IMR-90 (cell line): ENCODE data around the gene CSNK2B. TPM values are rescaled to one million over a fixed set of nuclear protein-coding genes. Genes with fewer than 3 reads are reported as not detected.

ENCODE experiments used
- ATAC-seq: fragments of 200-7000 bp; cut with Tn5 transposase; 2 replicates; pipeline ENCODE4 v1.9.1; 2020; ENCODE audit warnings: low read depth, mild to moderate bottlenecking, moderate library complexity
- BruUV-seq: library from RNA; stranded (reverse); fragments of 400-500 nt; replicated peaks from 2 replicates; lab custom pipeline; 2021; lab: Mats Ljungman, UMichigan
- CTCF ChIA-PET: fragments of 300-600 bp; formaldehyde crosslinking; extraction: SDS; loops from one replicate; lab custom pipeline; 2021; ENCODE audit warnings: antibody characterized with exemption; lab: Yijun Ruan, JAX
- POLR2A ChIA-PET: fragments of 300-600 bp; sonication (Branson Sonifier 250); formaldehyde crosslinking; loops from one replicate; lab custom pipeline; 2022; ENCODE audit warnings: antibody characterized with exemption; ENCODE audit not compliant: unreplicated experiment; lab: Charles Lee
- DNase-seq: peaks from one replicate; pipeline ENCODE4 v3.0.0; 2013
- H2AFZ ChIP-seq: replicated peaks from 2 replicates; pipeline ENCODE3; 2013; ENCODE audit warnings: low read length, mild to moderate bottlenecking; ENCODE audit not compliant: poor library complexity
- H2AK5ac ChIP-seq: 2 replicates; pipeline ENCODE4 v1.6.1; 2013; ENCODE audit warnings: low read depth, low read length, inconsistent platforms
- H2AK9ac ChIP-seq: replicated peaks from 2 replicates; pipeline ENCODE3; 2013; ENCODE audit warnings: mild to moderate bottlenecking, low read depth, low read length, moderate library complexity; ENCODE audit not compliant: poor library complexity
- H2BK120ac ChIP-seq: 2 replicates; pipeline ENCODE4 v1.6.1; 2013; ENCODE audit warnings: low read depth, low read length, inconsistent platforms
- H2BK15ac ChIP-seq: 3 replicates; pipeline ENCODE4 v1.6.1; 2013; ENCODE audit warnings: low read depth, low read length, inconsistent platforms
- H2BK20ac ChIP-seq: 2 replicates; pipeline ENCODE4 v1.6.1; 2013; ENCODE audit warnings: low read depth, mild to moderate bottlenecking, inconsistent platforms, low read length, moderate library complexity
- H2BK5ac ChIP-seq: 2 replicates; pipeline ENCODE4 v1.6.1; 2013; ENCODE audit warnings: mild to moderate bottlenecking, low read depth, low read length, inconsistent platforms; ENCODE audit not compliant: poor library complexity, severe bottlenecking
- H3K14ac ChIP-seq: replicated peaks from 2 replicates; pipeline ENCODE4 v1.6.1; 2013; ENCODE audit warnings: low read depth, low read length, inconsistent platforms
- H3K18ac ChIP-seq: 2 replicates; pipeline ENCODE4 v1.6.1; 2013; ENCODE audit warnings: low read depth, low read length, control low read depth
- H3K23ac ChIP-seq: 2 replicates; pipeline ENCODE4 v1.6.1; 2013; ENCODE audit warnings: low read depth, low read length, inconsistent platforms
- H3K27ac ChIP-seq: 2 replicates; pipeline ENCODE4 v1.5.1; 2013; ENCODE audit warnings: mild to moderate bottlenecking, control low read depth, low read length; ENCODE audit not compliant: insufficient read depth
- H3K27me3 ChIP-seq: 2 replicates; pipeline ENCODE4 v1.6.1; 2013; ENCODE audit warnings: low read length; ENCODE audit not compliant: control insufficient read depth, insufficient read depth
- H3K36me3 ChIP-seq: 2 replicates; pipeline ENCODE4 v1.6.1; 2013; ENCODE audit warnings: low read length, mixed read lengths; ENCODE audit not compliant: control insufficient read depth, insufficient read depth
- H3K4ac ChIP-seq: 2 replicates; pipeline ENCODE4 v1.6.1; 2013; ENCODE audit warnings: low read depth, low read length, inconsistent platforms
- H3K4me1 ChIP-seq: 2 replicates; pipeline ENCODE4 v1.6.1; 2013; ENCODE audit warnings: low read length, mixed read lengths; ENCODE audit not compliant: control insufficient read depth, insufficient read depth
- H3K4me2 ChIP-seq: 2 replicates; pipeline ENCODE4 v1.6.1; 2013; ENCODE audit warnings: low read depth, mild to moderate bottlenecking, control low read depth, low read length, moderate library complexity
- H3K4me3 ChIP-seq: 2 replicates; pipeline ENCODE4 v1.5.1; 2013; ENCODE audit warnings: low read depth, mild to moderate bottlenecking, control low read depth, low read length, moderate library complexity; ENCODE audit not compliant: insufficient read depth
- H3K56ac ChIP-seq: 2 replicates; pipeline ENCODE4 v1.6.1; 2013; ENCODE audit warnings: low read length, inconsistent platforms; ENCODE audit not compliant: insufficient read depth; ENCODE audit errors: extremely low read depth
- H3K79me1 ChIP-seq, 2 experiments: 2 replicates each; pipeline ENCODE4 v1.6.1; 2013; ENCODE audit warnings: low read length in 2 of 2, inconsistent platforms in 1 of 2, low read depth in 1 of 2
- H3K9ac ChIP-seq: 2 replicates; pipeline ENCODE4 v1.6.1; 2013; ENCODE audit warnings: low read depth, low read length, control low read depth
- H3K9me1 ChIP-seq: 2 replicates; pipeline ENCODE4 v1.6.1; 2013; ENCODE audit warnings: low read length, inconsistent platforms; ENCODE audit not compliant: insufficient read depth
- H3K9me3 ChIP-seq: 2 replicates; pipeline ENCODE4 v1.6.1; 2013; ENCODE audit warnings: low read length; ENCODE audit not compliant: control insufficient read depth, insufficient read depth
- H4K20me1 ChIP-seq: 2 replicates; pipeline ENCODE4 v1.6.1; 2013; ENCODE audit warnings: low read length, inconsistent platforms; ENCODE audit not compliant: insufficient read depth
- H4K5ac ChIP-seq: 2 replicates; pipeline ENCODE4 v1.6.1; 2013; ENCODE audit warnings: mild to moderate bottlenecking, low read depth, low read length, control low read depth
- H4K8ac ChIP-seq, 2 experiments: 2 replicates each; pipeline ENCODE4 v1.6.1; 2013; ENCODE audit warnings: low read depth in 2 of 2, low read length in 2 of 2, control low read depth in 1 of 2, inconsistent platforms in 1 of 2
- H4K91ac ChIP-seq: 2 replicates; pipeline ENCODE4 v1.6.1; 2013; ENCODE audit warnings: low read depth, low read length, inconsistent platforms; ENCODE audit not compliant: insufficient read depth
- BHLHE40 ChIP-seq: fragments of 150-350 bp; IDR thresholded peaks from 2 replicates; pipeline ENCODE4 v1.6.1; 2016; ENCODE audit warnings: mild to moderate bottlenecking, low read depth, low read length
- CEBPB ChIP-seq: IDR thresholded peaks from 2 replicates; pipeline ENCODE4 v1.6.1; 2012; ENCODE audit warnings: low read depth, low read length, improper control_type of control experiment
- CHD1 ChIP-seq: IDR thresholded peaks from 2 replicates; pipeline ENCODE4 v1.6.1; 2012; ENCODE audit warnings: low read depth, low read length, improper control_type of control experiment
- ELK1 ChIP-seq: fragments of 150-350 bp; IDR thresholded peaks from 2 replicates; pipeline ENCODE4 v1.6.1; 2016; ENCODE audit warnings: low read depth, mild to moderate bottlenecking, low read length, moderate library complexity, borderline replicate concordance
- FOS ChIP-seq: fragments of 150-350 bp; IDR thresholded peaks from 2 replicates; pipeline ENCODE4 v1.6.1; 2016; ENCODE audit warnings: low read depth, low read length
- MAFK ChIP-seq: IDR thresholded peaks from 2 replicates; pipeline ENCODE4 v1.6.1; 2012; ENCODE audit warnings: low read depth, low read length, improper control_type of control experiment
- MXI1 ChIP-seq: IDR thresholded peaks from 2 replicates; pipeline ENCODE4 v1.6.1; 2012; ENCODE audit warnings: low read depth, mild to moderate bottlenecking, low read length, moderate library complexity, borderline replicate concordance
- NFE2L2 ChIP-seq: fragments of 150-350 bp; IDR thresholded peaks from 2 replicates; pipeline ENCODE4 v1.6.1; 2016; ENCODE audit warnings: low read depth, mild to moderate bottlenecking, low read length
- POLR2A ChIP-seq: IDR thresholded peaks from 2 replicates; pipeline ENCODE4 v1.6.1; 2012; ENCODE audit warnings: mild to moderate bottlenecking, low read depth, low read length
- RAD21 ChIP-seq: IDR thresholded peaks from 2 replicates; pipeline ENCODE4 v1.6.1; 2012; ENCODE audit warnings: low read length, improper control_type of control experiment
- RCOR1 ChIP-seq: IDR thresholded peaks from 2 replicates; pipeline ENCODE4 v1.6.1; 2012; ENCODE audit warnings: mild to moderate bottlenecking, low read length, improper control_type of control experiment; ENCODE audit not compliant: insufficient replicate concordance
- RFX5 ChIP-seq: IDR thresholded peaks from 2 replicates; pipeline ENCODE4 v1.8.0; 2012; ENCODE audit warnings: low read depth, mild to moderate bottlenecking, low read length, moderate library complexity
- SMC3 ChIP-seq: fragments of 150-350 bp; IDR thresholded peaks from 2 replicates; pipeline ENCODE4 v1.6.1; 2016; ENCODE audit warnings: low read depth, mild to moderate bottlenecking, antibody characterized with exemption, low read length, moderate library complexity
- USF2 ChIP-seq: fragments of 150-350 bp; IDR thresholded peaks from 2 replicates; pipeline ENCODE4 v1.6.1; 2017; ENCODE audit warnings: mild to moderate bottlenecking, antibody characterized with exemption, low read length, low read depth
- WGBS, 2 experiments: methylation state at CpG; one replicate each; pipeline versions ENCODE4 v1.1.5 to v1.1.7; 2013; ENCODE audit warnings: missing lambda C conversion rate in 2 of 2; ENCODE audit not compliant: insufficient read length in 1 of 2; ENCODE audit errors: extremely low coverage in 2 of 2; 5-methylcytosine and 5-hydroxymethylcytosine counted together
- dilution Hi-C: fragments of 300-500 bp; cut with HindIII; formaldehyde crosslinking; loops from one replicate; pipeline ENCODE4 v1.14.3; 2018; ENCODE audit warnings: low sequenced_read_pairs; ENCODE audit not compliant: unreplicated experiment
- in situ Hi-C: fragments of 300-500 bp; cut with MboI; formaldehyde crosslinking; loops from 3 replicates; pipeline ENCODE4 v1.14.3; 2019; ENCODE audit warnings: low sequenced_read_pairs, inconsistent platforms, mixed read lengths
- intact Hi-C: fragments of 100-400 bp; cut with micrococcal nuclease; formaldehyde crosslinking; loops from 2 replicates; pipeline ENCODE4 v1.10.0; 2022
- polyA plus RNA-seq, 3 experiments: library from polyadenylated mRNA; depleted of rRNA; stranded (reverse); fragments of >200 nt; gene quantifications; 2 replicates each; pipeline ENCODE4 v1.2.3, GENCODE V29; 2012; ENCODE audit warnings: low replicate concordance in 1 of 3
- total RNA-seq: library from RNA; depleted of rRNA; stranded (reverse); fragments of >200 nt; gene quantifications from 2 replicates; pipeline ENCODE4 v1.2.3, GENCODE V29; 2012

Gene CSNK2B
- total and polyA plus RNA-seq, 2 of the 4 experiments (the other 2 are of a cell fraction), result 194 to 240 TPM

GRCh38 chr6:31702405-31702818, 36.5 kb downstream of the CSNK2B start:
- dilution Hi-C loops (no loop called here), in situ Hi-C loops (no loop called here), intact Hi-C loops (loop anchor here (2.0 kb wide), 2 partner anchors 28 to 128 kb away; no protein-coding TSS in a partner anchor)
- no peaks in the 10 kb centered on the region for H3K27me3 ChIP-seq
- peak overlapping the region; percentile 6 for H2AK5ac ChIP-seq
- no peak overlapping the region; the same call in 1 of the 2 replicates for H2BK120ac ChIP-seq
- H3K18ac ChIP-seq, result peak overlapping the region; percentile 34
- H4K5ac ChIP-seq, result peak overlapping the region; percentile 13
- H4K91ac ChIP-seq, result peak overlapping the region; percentile 65
- H2BK20ac ChIP-seq, result no peak overlapping the region
- peak overlapping the region; percentile 43 to 70; a peak in 3 of 4 replicates for H4K8ac ChIP-seq
- peak overlapping the region; percentile 97 for H3K4me2 ChIP-seq
- peak overlapping the region; percentile 77 for H3K56ac ChIP-seq
- H4K20me1 ChIP-seq, result 0 out of 2 replicates have a peak, but pooled peaks cover 11% of the 10 kb centered on the region
- ChIA-PET POLR2A (interaction anchor here (0.9 to 1.2 kb wide), 2 partner anchors 28 to 42 kb away, joined by 3 read pairs; partner anchors contain the start of gene C6orf47), CTCF (interaction anchor here (1.1 to 1.3 kb wide), 2 partner anchors 13 to 89 kb away, joined by 3 read pairs; no protein-coding TSS in a partner anchor)
- H3K36me3 ChIP-seq, result peaks cover 12% of the 10 kb centered on the region
- H3K4ac ChIP-seq, result peak overlapping the region; percentile 70
- peaks cover 6% of the 10 kb centered on the region for H3K4me1 ChIP-seq
- H3K27ac ChIP-seq, result peak overlapping the region; percentile 82
- WGBS, 2 experiments, result 0% methylated on average over 1 of the region's 10 CpGs; no CpG with 5 or more reads in 1 of the 2 experiments
- peak overlapping the region; percentile 88 for H2AK9ac ChIP-seq
- no peak overlapping the region for H2BK15ac ChIP-seq
- H3K79me1 ChIP-seq, result peaks cover 21 to 41% of the 10 kb centered on the region in 2 experiments
- BruUV-seq, result TSS peak; percentile 87
- peak overlapping the region; percentile 92 for H2AFZ ChIP-seq
- ATAC-seq (peak; percentile 16), DNase-seq (no peak)
- peak overlapping the region; percentile 79 for H2BK5ac ChIP-seq
- H3K9me1 ChIP-seq, result peaks cover 10% of the 10 kb centered on the region
- peak overlapping the region; percentile 77 for H3K9ac ChIP-seq
- peak overlapping the region; percentile 78 for H3K23ac ChIP-seq
- peak overlapping the region; percentile 67 for H3K4me3 ChIP-seq
- no peaks in the 10 kb centered on the region for H3K9me3 ChIP-seq
- H3K14ac ChIP-seq, result peak overlapping the region; percentile 88
- TF ChIP-seq CHD1 (no peak), POLR2A (no peak), ELK1 (no peak), BHLHE40 (no peak), RAD21 (no peak; the same call in 1 of the 2 replicates), RCOR1 (no peak), RFX5 (no peak), CEBPB (no peak), NFE2L2 (no peak), MAFK (no peak), FOS (no peak), SMC3 (no peak), MXI1 (no peak), USF2 (no peak)
